HepG2 (cell line): ENCODE results near the gene POLA2. TPM values are rescaled to one million over a fixed set of nuclear protein-coding genes. Genes with fewer than 3 reads are reported as not detected.

ENCODE experiments used
- ARID4A ChIP-seq: sonication (generic); formaldehyde crosslinking; IDR thresholded peaks from 2 replicates; pipeline ENCODE4 v1.5.0; 2020; ENCODE audit warnings: mild to moderate bottlenecking, missing genetic modification reagents, borderline replicate concordance
- CENPBD1 ChIP-seq: sonication (generic); formaldehyde crosslinking; IDR thresholded peaks from 2 replicates; pipeline ENCODE4 v1.8.0; 2022; ENCODE audit warnings: missing genetic modification reagents, low read depth, mild to moderate bottlenecking, borderline replicate concordance
- CENPT ChIP-seq: sonication (generic); formaldehyde crosslinking; IDR thresholded peaks from 2 replicates; pipeline ENCODE4 v1.8.0; 2022; ENCODE audit warnings: low read depth, mild to moderate bottlenecking, moderate library complexity, missing genetic modification reagents
- ELF4 ChIP-seq: sonication (generic); formaldehyde crosslinking; IDR thresholded peaks from 2 replicates; pipeline ENCODE4 v1.5.0; 2020; ENCODE audit warnings: missing genetic modification reagents, mild to moderate bottlenecking, moderate library complexity, borderline replicate concordance
- GATA4 ChIP-seq: sonication (generic); IDR thresholded peaks from 2 replicates; pipeline ENCODE4 v1.6.1; 2016; ENCODE audit warnings: antibody characterized with exemption, low read depth, borderline replicate concordance
- GMEB2 ChIP-seq: IDR thresholded peaks from 2 replicates; pipeline ENCODE4 v1.6.1; 2016; ENCODE audit warnings: missing biosample characterization, missing genetic modification reagents, low read depth
- KDM2A ChIP-seq: sonication (generic); formaldehyde crosslinking; IDR thresholded peaks from 2 replicates; pipeline ENCODE4 v1.4.0; 2020; ENCODE audit warnings: low read depth, missing genetic modification reagents, borderline replicate concordance
- NKX3-1 ChIP-seq: sonication (generic); formaldehyde crosslinking; IDR thresholded peaks from 2 replicates; pipeline ENCODE4 v1.5.0; 2020; ENCODE audit warnings: missing genetic modification reagents
- PRPF4 ChIP-seq: fragments of 200-400 bp; formaldehyde crosslinking; IDR thresholded peaks from 2 replicates; pipeline ENCODE4 v1.6.1; 2016; ENCODE audit warnings: low read length, low read depth; ENCODE audit not compliant: poor library complexity, severe bottlenecking
- THYN1 ChIP-seq: sonication (generic); formaldehyde crosslinking; IDR thresholded peaks from 2 replicates; pipeline ENCODE4 v1.8.1; 2023; ENCODE audit warnings: low read depth, mild to moderate bottlenecking, moderate library complexity, missing genetic modification reagents, borderline replicate concordance
- ZFP36 ChIP-seq: fragments of 150-350 bp; IDR thresholded peaks from 2 replicates; pipeline ENCODE4 v1.6.1; 2018; ENCODE audit warnings: borderline replicate concordance, low read length, low read depth; ENCODE audit not compliant: partially characterized antibody
- ZFP36L1 ChIP-seq: sonication (generic); formaldehyde crosslinking; IDR thresholded peaks from 2 replicates; pipeline ENCODE4 v1.8.0; 2022; ENCODE audit warnings: mild to moderate bottlenecking, missing genetic modification reagents, moderate library complexity
- ZNF138 ChIP-seq: sonication (generic); formaldehyde crosslinking; IDR thresholded peaks from 2 replicates; pipeline ENCODE4 v1.5.0; 2020; ENCODE audit warnings: mild to moderate bottlenecking, low read depth, missing genetic modification reagents
- ZNF331 ChIP-seq: sonication (generic); formaldehyde crosslinking; IDR thresholded peaks from 2 replicates; pipeline ENCODE4 v1.4.0; 2020; ENCODE audit warnings: missing genetic modification reagents
- ZNF354B ChIP-seq: sonication (generic); formaldehyde crosslinking; IDR thresholded peaks from 2 replicates; pipeline ENCODE4 v1.8.0; 2022; ENCODE audit warnings: mild to moderate bottlenecking, missing genetic modification reagents
- ZNF549 ChIP-seq: sonication (generic); formaldehyde crosslinking; IDR thresholded peaks from 2 replicates; pipeline ENCODE4 v1.5.0; 2020; ENCODE audit warnings: missing genetic modification reagents
- ZNF687 ChIP-seq: sonication (generic); formaldehyde crosslinking; IDR thresholded peaks from 2 replicates; pipeline ENCODE4 v1.5.1; 2020; ENCODE audit warnings: mild to moderate bottlenecking, missing genetic modification reagents, moderate library complexity
- ZNF713 ChIP-seq: sonication (generic); formaldehyde crosslinking; IDR thresholded peaks from 2 replicates; pipeline ENCODE4 v1.4.0; 2020; ENCODE audit warnings: mild to moderate bottlenecking, missing genetic modification reagents
- polyA plus RNA-seq, 8 experiments: library from polyadenylated mRNA; depleted of rRNA in 3 of 8; stranded (reverse) in 7 of 8; unstranded in 1 of 8; fragments of >200 nt; fragmentation: Illumina TruSeq in 4 of 8; extraction: Trizol in 4 of 8; gene quantifications; 2 replicates each; pipeline versions ENCODE4 v1.2.1 to v1.2.3, GENCODE V29; 2011 to 2016; ENCODE audit warnings: low read depth in 4 of 8, missing spikeins in 1 of 8, mixed read lengths in 1 of 8; ENCODE audit not compliant: insufficient read depth in 1 of 8
- total RNA-seq, 5 experiments: library from RNA; depleted of rRNA; stranded (reverse); fragments of >200 nt; fragmentation: Illumina TruSeq; extraction: Trizol; gene quantifications; 2 replicates each; pipeline ENCODE4 v1.2.3, GENCODE V29; 2016; ENCODE audit warnings: low read depth in 1 of 5

Gene POLA2
- total and polyA plus RNA-seq, 2 of the 13 experiments (the other 11 are each of a cell fraction or from before 2014, with no cell fraction given) = 9.7 to 15.6 TPM

GRCh38 chr11:65305501-65306268 lies 43.9 kb downstream of the POLA2 start (continued):
- TF ChIP-seq CENPT (CRISPR knock-in tag) (no peak), CENPBD1 (CRISPR knock-in tag) (no peak), ZFP36L1 (CRISPR knock-in tag) (peak; percentile 48; the same call in 1 of the 2 replicates), ZNF354B (CRISPR knock-in tag) (no peak), GATA4 (peak; percentile 62), ZNF687 (CRISPR knock-in tag) (peak; percentile 72), ZNF713 (no peak), ZNF549 (CRISPR knock-in tag) (no peak), KDM2A (peak; percentile 60), ELF4 (no peak; the same call in 1 of the 2 replicates), GMEB2 (CRISPR knock-in tag) (peak; percentile 11; the same call in 1 of the 2 replicates), NKX3-1 (0 out of 2 replicates have a peak, but pooled peaks have one; percentile 84), THYN1 (no peak), PRPF4 (no peak), ZNF138 (CRISPR knock-in tag) (no peak), ARID4A (CRISPR knock-in tag) (peak; percentile 22; the same call in 1 of the 2 replicates), ZNF331 (CRISPR knock-in tag) (peak; percentile 44; the same call in 1 of the 2 replicates), ZFP36 (no peak)
